ENCODE measurements around the gene AKR7A2. TPM values are rescaled to one million over a fixed set of nuclear protein-coding genes. Genes with fewer than 3 reads are reported as not detected.
A peak's percentile ranks its signal among the peaks of the same experiment; 100 is the strongest.
"Not testable (repeated sequence)": the region's sequence is repeated elsewhere in the genome, so short reads cannot be mapped to it uniquely, and the experiment has no call there.

AKR7A2 gene
- total and polyA plus RNA-seq, 8 donors = 18.7 to 108 (median 48.6) TPM; not detected in 1

GRCh38 chr1:19260211-19261138, 51.5 kb downstream of the AKR7A2 start:
- Histone ChIP-seq H3K27ac (peak overlapping the region; percentile 25 to 57 (median 38)), H3K4me3 (no peak overlapping the region), H3K9me3 (no peaks in the 10 kb centered on the region), H3K4me1 (peaks cover 0 to 9% (median 2%) of the 10 kb centered on the region in 4 donors), H3K36me3 (peaks cover 46 to 81% (median 57%) of the 10 kb centered on the region in 4 donors), H3K27me3 (no peaks in the 10 kb centered on the region)
- DNase-seq = peak; percentile 32 to 50
- 67 to 70% (median 68%) methylated on average over 20 to 21 of the region's 21 CpGs for WGBS, 5 donors
- intact Hi-C loops (cut with DNase I; ENCODE audit: low total_unique reads) = no loop called here
- TF ChIP-seq EP300 (IDR thresholded peaks at IDR 0.05) = no peak
- TF ChIP-seq POLR2AphosphoS5 (IDR thresholded peaks at IDR 0.05) = peak in 1 of 3 donors; percentile 38

- intact Hi-C loops (cut with DNase I; ENCODE audit: low total_unique reads) = no loop called here
- Histone ChIP-seq H3K9me3 (no peaks in the 10 kb centered on the region), H3K27ac (no peak overlapping the region), H3K4me1 (peaks cover 5 to 19% (median 12%) of the 10 kb centered on the region in 4 donors), H3K36me3 (peaks cover 46 to 83% (median 64%) of the 10 kb centered on the region in 4 donors), H3K27me3 (no peaks in the 10 kb centered on the region), H3K4me3 (no peak overlapping the region)
- TF ChIP-seq POLR2A (IDR thresholded peaks at IDR 0.05) = no peak
- no peak for TF ChIP-seq POLR2AphosphoS5 (IDR thresholded peaks at IDR 0.05)
- no peak for TF ChIP-seq CTCF (IDR thresholded peaks at IDR 0.05)
- TF ChIP-seq EP300 (IDR thresholded peaks at IDR 0.05) = no peak
- WGBS, 5 donors = 90 to 93% (median 92%) methylated on average over 2 to 10 of the region's 10 CpGs
- no peak for DNase-seq
Observed at GRCh38 chr1:19258353-19258752, 53.6 kb downstream of the AKR7A2 start.

GRCh38 chr1:19257178-19257914, 54.6 kb downstream of the AKR7A2 start:
- H3K4me1 ChIP-seq = peaks cover 15 to 29% (median 22%) of the 10 kb centered on the region in 4 donors
- no peaks in the 10 kb centered on the region for H3K27me3 ChIP-seq
- no peak for DNase-seq
- peaks cover 46 to 77% (median 64%) of the 10 kb centered on the region in 4 donors for H3K36me3 ChIP-seq
- no peak overlapping the region for H3K27ac ChIP-seq
- TF ChIP-seq EP300 (IDR thresholded peaks at IDR 0.05) = no peak
- TF ChIP-seq POLR2A (IDR thresholded peaks at IDR 0.05) = no peak
- no peak overlapping the region for H3K4me3 ChIP-seq
- intact Hi-C loops (cut with DNase I; ENCODE audit: low total_unique reads) = no loop called here
- no peaks in the 10 kb centered on the region for H3K9me3 ChIP-seq
- WGBS, 5 donors = 68 to 81% (median 73%) methylated on average over 13 to 15 of the region's 15 CpGs

- H3K4me3 ChIP-seq; intact Hi-C loops (cut with DNase I; ENCODE audit: low total_unique reads); H3K27ac ChIP-seq; DNase-seq; H3K9me3 ChIP-seq; H3K27me3 ChIP-seq: not testable (repeated sequence)
- WGBS, 5 donors = 88 to 97% (median 95%) methylated on average over 5 of the region's 5 CpGs
- peaks cover 46 to 66% (median 62%) of the 10 kb centered on the region in 4 donors for H3K36me3 ChIP-seq
- H3K4me1 ChIP-seq = peaks cover 18 to 36% (median 29%) of the 10 kb centered on the region in 4 donors
Observed at GRCh38 chr1:19256301-19256700, 55.6 kb downstream of the AKR7A2 start.

- no peak for TF ChIP-seq EP300 (IDR thresholded peaks at IDR 0.05)
- no peak for TF ChIP-seq POLR2A (IDR thresholded peaks at IDR 0.05)
- no peak for TF ChIP-seq POLR2AphosphoS5 (IDR thresholded peaks at IDR 0.05)
- TF ChIP-seq CTCF (IDR thresholded peaks at IDR 0.05) = no peak
- H3K36me3 ChIP-seq = peaks cover 40 to 56% (median 54%) of the 10 kb centered on the region in 4 donors
- intact Hi-C loops (cut with DNase I; ENCODE audit: low total_unique reads) = no loop called here
- no peak for DNase-seq
- H3K9me3 ChIP-seq = no peaks in the 10 kb centered on the region
- 82 to 91% (median 86%) methylated on average over 4 of the region's 4 CpGs for WGBS, 5 donors
- no peaks in the 10 kb centered on the region for H3K27me3 ChIP-seq
- H3K27ac ChIP-seq = no peak overlapping the region
- H3K4me3 ChIP-seq = no peak overlapping the region
- peaks cover 21 to 41% (median 35%) of the 10 kb centered on the region in 4 donors for H3K4me1 ChIP-seq
Observed at GRCh38 chr1:19255288-19255687, 56.7 kb downstream of the AKR7A2 start.
